ENCODE data around the gene PRC1.

PRC1 gene

GRCh38 chr15:90970274-90970673, 24.1 kb downstream of the PRC1 start:
- Histone ChIP-seq H3K9me2 (ENCODE audit: low read depth, low read length) (no peaks in the 10 kb centered on the region), H3K27ac (ENCODE audit: low read depth, low read length, poor library complexity, severe bottlenecking) (no peak overlapping the region), H3K36me3 (ENCODE audit: insufficient read depth, low read length) (peaks cover 88% of the 10 kb centered on the region), H3K27me3 (ENCODE audit: insufficient read depth, low read length) (no peaks in the 10 kb centered on the region), H3K4me3 (ENCODE audit: low read depth, low read length, poor library complexity, severe bottlenecking) (no peak overlapping the region), H3K9ac (ENCODE audit: low read length) (no peak overlapping the region), H3K4me2 (ENCODE audit: low read length) (no peak overlapping the region), H3K9me3 (ENCODE audit: low read length) (no peaks in the 10 kb centered on the region), H3F3A (ENCODE audit: insufficient read depth, low read length) (no peaks in the 10 kb centered on the region), H2AFZ (ENCODE audit: low read length) (no peak overlapping the region), H3K4me1 (ENCODE audit: insufficient read depth, low read length, severe bottlenecking) (no peaks in the 10 kb centered on the region), H3K79me2 (ENCODE audit: insufficient read depth, low read length) (no peaks in the 10 kb centered on the region), H4K20me1 (ENCODE audit: insufficient read depth, low read length) (no peaks in the 10 kb centered on the region)
- TF ChIP-seq, protein P1, sequence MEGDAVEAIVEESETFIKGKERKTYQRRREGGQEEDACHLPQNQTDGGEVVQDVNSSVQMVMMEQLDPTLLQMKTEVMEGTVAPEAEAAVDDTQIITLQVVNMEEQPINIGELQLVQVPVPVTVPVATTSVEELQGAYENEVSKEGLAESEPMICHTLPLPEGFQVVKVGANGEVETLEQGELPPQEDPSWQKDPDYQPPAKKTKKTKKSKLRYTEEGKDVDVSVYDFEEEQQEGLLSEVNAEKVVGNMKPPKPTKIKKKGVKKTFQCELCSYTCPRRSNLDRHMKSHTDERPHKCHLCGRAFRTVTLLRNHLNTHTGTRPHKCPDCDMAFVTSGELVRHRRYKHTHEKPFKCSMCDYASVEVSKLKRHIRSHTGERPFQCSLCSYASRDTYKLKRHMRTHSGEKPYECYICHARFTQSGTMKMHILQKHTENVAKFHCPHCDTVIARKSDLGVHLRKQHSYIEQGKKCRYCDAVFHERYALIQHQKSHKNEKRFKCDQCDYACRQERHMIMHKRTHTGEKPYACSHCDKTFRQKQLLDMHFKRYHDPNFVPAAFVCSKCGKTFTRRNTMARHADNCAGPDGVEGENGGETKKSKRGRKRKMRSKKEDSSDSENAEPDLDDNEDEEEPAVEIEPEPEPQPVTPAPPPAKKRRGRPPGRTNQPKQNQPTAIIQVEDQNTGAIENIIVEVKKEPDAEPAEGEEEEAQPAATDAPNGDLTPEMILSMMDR (IDR thresholded peaks at IDR 0.05; ENCODE audit: low read length) = no peak
- no peak for TF ChIP-seq EZH2 (IDR thresholded peaks at IDR 0.05; ENCODE audit: borderline replicate concordance, low read length)

DNA sequence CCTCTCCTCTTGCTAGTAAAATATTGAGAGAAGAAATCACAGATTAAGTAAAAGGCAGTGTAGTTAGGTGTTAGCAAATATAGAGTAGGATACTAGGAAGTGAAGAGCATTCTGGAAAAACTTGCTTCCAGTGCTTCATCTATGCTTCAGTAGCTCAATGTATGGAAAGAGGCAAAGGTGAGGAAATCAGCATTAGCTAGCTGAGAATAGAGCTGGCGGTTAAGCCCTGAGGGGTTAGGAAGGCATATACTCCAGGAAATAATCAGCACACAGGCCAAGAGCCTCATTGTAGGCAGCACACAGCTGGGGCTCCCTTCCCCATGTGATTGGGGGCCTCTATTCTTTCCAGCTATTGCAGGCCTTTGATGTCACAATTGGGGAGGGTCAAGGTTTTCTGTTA, 25.9 kb downstream of the PRC1 start:
- H3K9me3 ChIP-seq (ENCODE audit: low read length) = no peaks in the 10 kb centered on the region
- no peak overlapping the region for H3K27ac ChIP-seq (ENCODE audit: low read depth, low read length, poor library complexity, severe bottlenecking)

GRCh38 chr15:90967206-90967605, 27.1 kb downstream of the PRC1 start:
- Histone ChIP-seq H3K9me2 (ENCODE audit: low read depth, low read length) (no peaks in the 10 kb centered on the region), H3K4me3 (ENCODE audit: low read depth, low read length, poor library complexity, severe bottlenecking) (no peak overlapping the region), H3K27ac (ENCODE audit: low read depth, low read length, poor library complexity, severe bottlenecking) (no peak overlapping the region), H3K4me2 (ENCODE audit: low read length) (no peak overlapping the region), H3K36me3 (ENCODE audit: insufficient read depth, low read length) (peaks cover 87% of the 10 kb centered on the region), H3F3A (ENCODE audit: insufficient read depth, low read length) (no peaks in the 10 kb centered on the region), H3K9me3 (ENCODE audit: low read length) (no peaks in the 10 kb centered on the region), H3K27me3 (ENCODE audit: insufficient read depth, low read length) (no peaks in the 10 kb centered on the region), H3K4me1 (ENCODE audit: insufficient read depth, low read length, severe bottlenecking) (no peaks in the 10 kb centered on the region), H3K9ac (ENCODE audit: low read length) (no peak overlapping the region), H4K20me1 (ENCODE audit: insufficient read depth, low read length) (no peaks in the 10 kb centered on the region), H2AFZ (ENCODE audit: low read length) (no peak overlapping the region), H3K79me2 (ENCODE audit: insufficient read depth, low read length) (no peaks in the 10 kb centered on the region)
- TF ChIP-seq EZH2 (IDR thresholded peaks at IDR 0.05; ENCODE audit: borderline replicate concordance, low read length) = no peak
- TF ChIP-seq, protein P1 (IDR thresholded peaks at IDR 0.05; ENCODE audit: low read length) = no peak

More for the DNA sequence above, 25.9 kb downstream of the PRC1 start:
- Histone ChIP-seq H3K4me1 (ENCODE audit: insufficient read depth, low read length, severe bottlenecking) (no peaks in the 10 kb centered on the region), H2AFZ (ENCODE audit: low read length) (no peak overlapping the region), H3K9me2 (ENCODE audit: low read depth, low read length) (no peaks in the 10 kb centered on the region), H4K20me1 (ENCODE audit: insufficient read depth, low read length) (no peaks in the 10 kb centered on the region), H3K9ac (ENCODE audit: low read length) (no peak overlapping the region), H3F3A (ENCODE audit: insufficient read depth, low read length) (no peaks in the 10 kb centered on the region), H3K79me2 (ENCODE audit: insufficient read depth, low read length) (no peaks in the 10 kb centered on the region), H3K4me3 (ENCODE audit: low read depth, low read length, poor library complexity, severe bottlenecking) (no peak overlapping the region), H3K36me3 (ENCODE audit: insufficient read depth, low read length) (peaks cover 86% of the 10 kb centered on the region), H3K27me3 (ENCODE audit: insufficient read depth, low read length) (no peaks in the 10 kb centered on the region), H3K4me2 (ENCODE audit: low read length) (no peak overlapping the region)
- TF ChIP-seq, protein P1 (IDR thresholded peaks at IDR 0.05; ENCODE audit: low read length) = no peak
- no peak for TF ChIP-seq EZH2 (IDR thresholded peaks at IDR 0.05; ENCODE audit: borderline replicate concordance, low read length)
